K562 (cell line): ENCODE measurements around the gene CNTN5.

Source experiments
- ESRRA ChIP-seq: fragments of 450-650 bp; IDR thresholded peaks from 2 replicates; pipeline ENCODE4 v1.6.1; 2014; ENCODE audit warnings: low read depth, mild to moderate bottlenecking, moderate library complexity, borderline replicate concordance
- HDAC1 ChIP-seq, 2 experiments: fragments of 450-650 bp; IDR thresholded peaks; 2 replicates each; pipeline ENCODE4 v1.6.1; 2016 to 2017; ENCODE audit warnings: inconsistent platforms in 1 of 2, mild to moderate bottlenecking in 1 of 2, moderate library complexity in 1 of 2
- SIN3A ChIP-seq, 2 experiments: fragments of 150-350 bp in 1 of 2; IDR thresholded peaks; 2 replicates each; pipeline ENCODE4 v1.6.1; 2011 to 2016; ENCODE audit warnings: borderline replicate concordance in 2 of 2, low read depth in 2 of 2, low read length in 2 of 2, mild to moderate bottlenecking in 2 of 2, moderate library complexity in 2 of 2; ENCODE audit not compliant: control insufficient read depth in 1 of 2
- SMARCC2 ChIP-seq: fragments of 450-650 bp; IDR thresholded peaks from 2 replicates; pipeline ENCODE4 v1.6.1; 2017; ENCODE audit warnings: antibody characterized with exemption, moderate library complexity, mild to moderate bottlenecking, low read depth
- ZKSCAN3 ChIP-seq: fragments of 250-450 bp; sonication (Bioruptor Pico); IDR thresholded peaks from 2 replicates; pipeline ENCODE4 v1.4.0; 2020

- TF ChIP-seq SIN3A (IDR thresholded peaks at IDR 0.05; ENCODE audit: borderline replicate concordance in 2 of 2, control insufficient read depth in 1 of 2, low read depth in 2 of 2, low read length in 2 of 2) (no peak), HDAC1 (IDR thresholded peaks at IDR 0.05) (no peak), SMARCC2 (no peak), ZKSCAN3 (CRISPR knock-in tag) (no peak), ESRRA (no peak)
These were observed 121.5 kb downstream of the CNTN5 start for GRCh38 chr11:99142237-99142636.
